Central memory CD4-positive, alpha-beta T cell (primary cell): ENCODE measurements around the gene TGFA.

Source experiments
- DNase-seq: peaks from one replicate; pipeline ENCODE4 v3.0.0; 2022

The TGFA gene

DNA sequence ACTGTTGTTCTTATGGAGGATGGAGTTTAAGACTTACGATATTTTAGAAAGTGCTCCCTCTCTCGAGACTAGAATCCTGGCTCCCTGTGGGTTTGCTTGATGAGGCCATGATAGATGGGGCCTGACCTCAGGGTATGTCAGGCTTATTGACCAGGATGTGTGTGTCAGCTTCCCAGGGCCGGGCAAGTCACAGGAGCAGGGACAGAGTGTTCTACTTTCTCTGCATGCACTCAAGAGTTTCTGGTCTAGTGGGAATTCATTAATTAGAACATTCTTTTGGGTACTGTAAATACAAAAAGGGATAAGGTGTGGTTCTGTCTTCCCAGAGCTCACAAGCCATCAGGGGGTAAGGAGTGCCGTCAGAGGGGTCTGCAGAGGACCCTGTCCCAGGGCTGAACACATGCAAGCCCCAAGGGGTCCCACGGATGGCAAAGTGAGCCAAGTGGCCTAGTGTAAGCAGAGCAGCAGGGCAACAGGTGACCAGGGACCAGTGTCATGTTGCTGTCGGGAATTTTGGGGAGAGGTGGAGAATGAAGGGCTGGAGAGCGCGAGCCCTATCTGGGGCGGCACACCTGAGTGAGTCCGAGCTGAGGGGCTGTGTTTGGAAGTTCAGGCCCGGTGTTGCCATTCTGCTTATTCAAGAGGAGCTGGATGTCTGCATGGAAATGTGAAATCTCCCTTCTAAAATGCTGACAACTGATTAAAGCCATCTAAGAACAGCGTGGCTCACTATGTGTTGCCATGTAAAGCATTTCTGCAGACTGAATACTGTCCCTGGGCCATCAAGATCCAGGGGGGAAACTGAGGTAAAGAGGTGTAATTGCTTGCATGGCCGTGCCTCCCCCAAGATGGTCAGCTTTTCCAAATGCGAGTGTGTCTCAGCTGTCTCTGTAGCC is 91.4 kb downstream of the TGFA start:
- DNase-seq = no peak

DNA sequence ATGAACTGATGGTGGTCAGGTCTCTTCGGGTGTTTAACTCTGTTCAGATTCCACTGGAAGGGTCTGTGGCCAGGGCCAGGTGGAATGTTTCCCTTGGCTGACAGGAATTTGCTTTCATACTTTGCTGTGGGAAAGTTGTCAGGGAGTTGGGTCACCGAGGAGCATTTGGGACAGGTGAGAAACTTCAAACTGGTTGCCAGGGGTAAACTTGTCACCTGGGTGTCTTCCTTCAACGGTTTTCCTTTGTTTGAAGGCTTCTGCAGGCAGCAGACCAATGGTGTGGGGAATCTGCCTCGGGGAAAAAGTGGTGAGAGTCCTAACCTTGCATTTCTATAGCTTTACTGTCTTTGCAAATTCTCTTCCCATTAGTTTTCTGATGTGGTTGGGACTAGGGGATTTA is 92.2 kb downstream of the TGFA start:
- no peak for DNase-seq

DNA sequence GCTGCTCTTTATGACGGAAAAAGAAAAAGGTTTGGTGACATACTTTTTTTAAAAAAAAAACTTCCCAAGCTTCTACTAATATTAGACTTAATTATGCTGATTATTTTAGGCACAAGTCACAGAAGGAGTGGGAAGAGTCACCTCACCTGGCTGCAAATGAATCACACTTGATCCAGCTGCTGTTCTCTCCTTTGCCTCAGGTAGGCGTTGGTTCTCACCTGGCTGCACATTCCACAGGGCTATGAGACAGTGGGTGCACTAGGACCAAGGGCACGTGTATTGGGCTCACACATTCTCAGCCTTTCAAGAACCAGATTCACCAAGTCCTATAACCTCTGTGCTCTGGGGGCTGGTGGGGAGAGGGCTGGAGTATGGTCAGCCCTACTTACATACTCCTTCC is 93.3 kb downstream of the TGFA start:
- DNase-seq = no peak

DNA sequence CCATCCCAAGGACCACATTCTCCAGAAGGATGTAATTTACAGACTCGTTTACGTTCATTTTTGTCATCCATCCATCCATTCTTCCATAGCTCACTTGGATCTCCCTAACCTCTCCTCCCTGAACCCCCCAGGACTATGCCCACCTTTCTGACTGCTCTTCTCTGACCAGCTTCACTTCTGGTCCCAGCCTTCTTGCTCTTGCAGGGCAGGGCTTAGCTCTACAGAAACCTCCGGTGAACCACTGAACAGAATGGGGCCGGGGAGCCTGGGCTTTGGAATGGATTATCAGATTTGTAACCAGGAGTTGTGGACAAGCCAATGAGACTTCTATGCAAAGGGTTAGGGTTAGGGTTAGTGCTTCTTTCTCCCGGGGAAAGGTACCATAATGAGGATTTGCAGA is 95.0 kb downstream of the TGFA start:
- DNase-seq = no peak

DNA sequence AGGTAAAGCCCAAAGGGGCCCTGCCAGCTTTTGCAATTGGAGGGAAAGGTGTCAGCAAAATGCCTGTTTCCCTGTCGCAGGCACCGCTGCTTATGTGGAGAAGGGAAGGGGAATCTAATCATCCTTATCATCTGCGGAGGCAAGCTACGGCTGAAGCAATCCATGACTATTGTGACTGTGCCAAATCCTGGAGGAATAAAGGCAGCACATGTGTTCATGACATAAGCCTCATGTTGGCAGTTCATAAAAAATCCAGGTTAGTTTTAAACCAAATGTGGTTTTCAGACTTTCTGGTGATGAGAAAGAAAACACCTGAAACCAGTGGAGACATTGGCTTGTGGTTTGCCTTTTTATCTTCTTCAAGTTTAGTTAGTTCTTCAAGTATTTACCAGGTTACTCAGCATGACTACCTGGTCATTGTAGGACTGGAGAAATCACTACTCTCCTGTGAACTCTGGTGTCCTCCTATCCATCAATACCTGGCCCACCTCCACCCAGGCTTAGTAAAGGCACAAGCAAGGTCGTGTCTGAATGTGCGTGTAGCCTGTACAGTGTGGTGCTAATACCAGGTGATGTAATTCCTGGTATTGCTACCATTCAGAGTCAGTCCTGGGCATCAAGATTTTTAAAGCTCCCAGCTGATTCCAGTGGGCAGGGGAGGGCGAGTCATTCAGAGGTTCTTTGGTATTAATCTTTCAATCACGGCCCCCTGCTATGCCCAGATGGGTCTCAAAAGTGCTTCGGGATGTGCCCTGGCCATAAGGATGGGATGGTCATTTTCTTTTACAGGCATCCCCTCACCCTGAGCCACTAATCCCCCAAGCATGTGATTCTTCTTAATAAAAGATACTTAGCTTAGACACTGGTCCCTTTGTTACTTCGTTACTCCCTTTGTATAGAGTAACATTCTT is 96.8 kb downstream of the TGFA start:
- DNase-seq = no peak

DNA sequence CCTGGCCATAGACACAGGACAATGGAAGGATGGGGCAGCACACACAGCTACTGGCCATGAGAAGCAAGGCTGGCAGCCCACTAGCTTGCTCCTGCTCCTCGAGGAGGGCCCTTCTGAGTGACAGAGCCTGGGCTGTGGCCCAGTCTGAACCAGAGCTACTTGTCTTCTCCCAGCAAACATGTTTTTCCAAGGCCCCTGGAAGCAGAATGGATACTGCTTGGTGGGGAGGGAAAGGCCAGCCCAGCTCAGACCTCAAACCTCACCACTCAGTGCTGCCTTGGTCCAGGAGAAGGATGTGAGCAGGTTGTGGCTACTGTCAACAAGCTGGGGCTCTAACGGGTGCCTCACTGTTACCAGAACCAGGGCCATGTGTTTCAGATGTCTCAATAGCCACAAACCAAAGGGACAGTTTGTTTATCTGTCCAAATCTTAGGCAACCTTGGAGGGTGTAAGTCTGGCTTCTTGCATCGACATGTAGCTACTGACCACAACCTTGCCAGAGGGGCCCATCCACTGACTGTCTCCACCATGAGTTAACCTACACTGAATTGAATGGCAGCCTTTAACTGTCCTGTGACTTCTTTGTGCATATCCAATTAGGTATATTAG is 98.6 kb downstream of the TGFA start:
- DNase-seq = no peak

DNA sequence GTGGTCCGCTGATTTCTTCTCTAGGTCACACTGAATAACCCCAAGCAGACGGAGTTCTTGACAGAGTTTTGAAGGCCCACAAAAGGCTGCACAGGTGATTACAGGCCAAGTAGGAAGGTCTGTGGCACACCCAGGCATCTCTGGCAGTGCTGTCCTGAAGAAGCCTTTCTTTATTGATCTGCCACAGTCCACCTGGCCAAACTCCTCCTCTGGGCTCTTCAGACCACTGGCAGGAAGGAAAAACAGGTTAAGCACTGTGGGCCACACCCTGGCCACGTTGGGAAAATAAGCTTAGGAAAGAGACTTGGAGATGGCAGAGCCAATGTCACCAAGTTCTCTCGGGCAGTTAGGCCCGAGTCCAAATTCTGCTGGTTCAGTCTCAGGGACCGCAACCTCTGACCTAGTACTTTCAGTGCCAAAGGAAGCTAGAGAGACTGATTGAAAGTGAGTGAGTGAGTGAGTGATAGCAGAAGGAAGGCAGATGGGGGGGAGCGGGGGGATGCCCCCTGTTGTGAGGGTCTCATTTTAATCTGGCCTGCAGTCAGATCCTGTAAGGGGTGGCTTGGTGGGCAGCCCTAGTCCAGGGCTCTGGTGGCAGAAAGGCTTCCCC is 102.9 kb downstream of the TGFA start:
- no peak for DNase-seq

DNA sequence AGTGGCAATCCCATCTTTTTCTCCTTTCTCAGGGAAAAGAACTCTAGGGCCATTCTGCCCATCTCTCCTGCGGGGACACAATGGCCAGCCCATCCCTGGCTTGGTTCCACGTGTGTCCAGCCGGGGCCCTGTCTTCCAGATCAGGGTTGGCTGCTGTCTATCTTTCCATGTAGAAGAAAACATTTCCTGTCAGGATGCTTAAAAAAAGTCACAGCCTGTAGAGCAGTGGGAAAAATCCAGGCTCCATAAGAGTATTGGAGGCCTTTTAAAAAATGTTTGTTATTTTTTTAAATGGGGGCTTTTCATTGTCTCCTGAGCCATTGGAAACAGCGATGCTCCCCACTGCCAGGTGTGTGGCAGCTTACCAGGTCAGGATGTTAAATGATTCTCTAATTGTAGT is 105.6 kb downstream of the TGFA start:
- no peak for DNase-seq

DNA sequence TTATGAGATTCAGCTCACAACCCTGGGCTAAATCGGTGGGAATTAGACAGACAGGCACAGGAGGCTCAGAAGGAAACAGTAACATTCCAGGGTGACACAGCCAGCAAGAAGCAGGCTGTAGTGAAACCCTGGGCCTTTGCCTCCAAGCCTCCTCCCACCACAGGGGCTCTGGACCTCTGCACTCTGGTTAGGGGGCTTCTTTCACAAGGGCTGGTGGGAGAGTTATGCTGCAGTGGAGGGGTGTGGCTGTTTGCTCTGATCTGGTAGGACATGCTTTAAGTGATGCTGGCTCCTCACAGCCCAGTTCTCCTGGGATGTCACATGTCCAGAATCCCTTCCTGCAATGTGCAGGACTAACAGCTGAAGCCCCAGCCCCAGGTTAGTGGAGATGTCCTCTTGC is 109.9 kb downstream of the TGFA start:
- no peak for DNase-seq

DNA sequence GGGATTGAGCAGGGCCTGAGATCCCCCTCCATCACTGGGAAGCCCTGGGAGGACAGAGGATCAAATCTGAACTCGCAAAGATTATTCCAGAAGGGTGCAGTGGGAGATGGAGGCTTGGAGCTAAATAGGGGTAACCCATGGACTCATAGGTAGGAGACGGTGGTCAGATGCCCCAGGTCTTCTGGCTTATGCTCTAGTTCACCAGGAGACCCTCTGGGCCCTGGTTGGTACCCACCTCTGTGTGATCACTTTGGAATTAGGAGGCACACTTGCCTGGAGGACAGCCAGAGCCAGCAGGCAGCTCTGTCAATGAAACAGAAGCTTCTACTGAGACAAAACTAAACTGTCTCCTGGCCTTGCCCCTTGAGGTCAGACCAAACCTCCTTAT is 110.6 kb downstream of the TGFA start:
- no peak for DNase-seq

DNA sequence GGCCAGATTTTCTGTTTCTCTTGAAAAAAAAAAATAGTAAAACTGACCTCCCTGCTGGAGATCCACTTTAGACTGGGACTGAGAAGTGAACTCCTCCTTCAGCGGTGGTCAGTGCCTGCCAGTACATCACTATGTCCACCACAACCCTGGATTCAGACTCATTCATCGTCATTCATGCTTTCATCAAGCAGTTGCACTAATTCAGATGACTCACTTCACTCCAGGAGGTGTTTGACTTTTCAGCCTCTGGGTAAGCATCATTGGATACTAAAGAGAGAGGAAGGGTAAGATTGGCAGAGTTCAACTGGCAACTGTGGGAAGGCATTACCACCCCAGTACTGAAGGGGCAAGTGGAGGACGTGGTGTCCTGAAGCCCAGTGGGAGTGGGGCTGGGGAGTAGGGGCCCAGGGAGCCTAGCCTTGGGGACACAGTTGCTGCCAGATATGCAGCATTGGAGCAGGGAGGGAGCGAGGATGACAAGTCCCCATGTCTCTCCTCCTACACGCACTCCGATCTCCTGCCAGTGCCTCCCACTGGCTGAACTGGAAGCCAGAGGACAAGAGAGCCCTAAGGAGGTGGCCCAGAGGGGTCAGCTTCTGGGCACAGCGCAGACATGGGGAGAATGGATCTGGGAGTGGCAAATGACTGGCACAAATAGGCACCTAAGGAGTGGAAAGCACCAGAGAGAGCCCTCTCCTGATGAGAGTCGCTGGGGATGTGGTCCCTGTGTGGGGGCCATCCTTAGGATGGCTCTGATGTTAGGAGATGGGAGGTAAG is 111.1 kb downstream of the TGFA start:
- no peak for DNase-seq

DNA sequence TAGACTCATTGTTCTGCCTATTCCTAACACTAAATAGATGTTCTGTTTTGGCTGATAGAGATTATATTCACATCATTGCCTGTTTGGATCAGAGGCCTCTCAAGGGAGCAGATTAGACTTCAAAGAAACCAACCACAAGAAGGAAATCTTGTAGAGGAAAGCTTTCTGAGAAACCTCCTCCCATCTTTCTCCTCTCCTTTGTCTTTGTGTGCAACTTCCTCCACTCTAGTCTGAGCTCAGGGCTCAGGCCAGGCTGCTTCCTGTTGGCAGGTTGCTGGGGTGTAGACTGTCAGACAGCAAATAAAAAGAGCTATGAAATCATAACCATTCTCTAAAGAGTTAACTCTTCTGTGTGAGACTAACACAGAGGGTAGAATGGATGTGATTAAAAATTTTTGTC is 113.0 kb downstream of the TGFA start:
- DNase-seq = peak; percentile 53

DNA sequence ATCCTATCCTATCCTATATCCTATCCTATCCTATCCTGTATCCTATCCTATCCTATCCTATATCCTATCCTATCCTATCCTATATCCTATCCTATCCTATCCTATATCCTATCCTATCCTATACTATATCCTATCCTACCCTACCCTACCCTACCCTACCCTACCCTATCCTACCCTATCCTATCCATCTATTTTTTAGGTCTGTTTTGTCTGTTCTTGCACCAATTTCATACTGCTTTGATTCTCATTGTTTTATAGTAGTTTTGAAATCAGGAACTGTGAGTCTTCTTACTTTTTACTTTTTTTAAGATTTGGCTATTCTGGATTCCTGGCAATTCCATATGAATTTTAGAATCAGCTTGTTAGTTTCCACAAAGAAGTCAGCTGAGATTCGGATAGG is 118.5 kb downstream of the TGFA start:
- no peak for DNase-seq

DNA sequence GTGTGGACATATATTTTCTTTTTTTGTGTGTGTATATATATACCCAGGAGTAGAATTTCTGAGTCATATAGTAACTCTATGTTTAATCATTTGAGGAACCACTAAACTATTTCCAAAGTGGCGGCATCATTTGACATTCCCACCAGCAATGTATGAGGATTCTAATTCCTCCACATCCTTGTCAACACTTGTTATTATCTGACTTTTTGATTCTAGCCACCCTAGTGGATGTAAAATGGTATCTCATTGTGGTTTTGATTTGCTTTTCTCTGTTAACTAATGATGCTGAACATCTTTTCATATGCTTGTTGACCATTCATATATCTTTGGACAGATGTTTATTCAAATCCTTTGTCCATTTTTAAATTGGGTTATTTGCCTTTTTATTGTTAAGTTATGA is 120.3 kb downstream of the TGFA start:
- no peak for DNase-seq

DNA sequence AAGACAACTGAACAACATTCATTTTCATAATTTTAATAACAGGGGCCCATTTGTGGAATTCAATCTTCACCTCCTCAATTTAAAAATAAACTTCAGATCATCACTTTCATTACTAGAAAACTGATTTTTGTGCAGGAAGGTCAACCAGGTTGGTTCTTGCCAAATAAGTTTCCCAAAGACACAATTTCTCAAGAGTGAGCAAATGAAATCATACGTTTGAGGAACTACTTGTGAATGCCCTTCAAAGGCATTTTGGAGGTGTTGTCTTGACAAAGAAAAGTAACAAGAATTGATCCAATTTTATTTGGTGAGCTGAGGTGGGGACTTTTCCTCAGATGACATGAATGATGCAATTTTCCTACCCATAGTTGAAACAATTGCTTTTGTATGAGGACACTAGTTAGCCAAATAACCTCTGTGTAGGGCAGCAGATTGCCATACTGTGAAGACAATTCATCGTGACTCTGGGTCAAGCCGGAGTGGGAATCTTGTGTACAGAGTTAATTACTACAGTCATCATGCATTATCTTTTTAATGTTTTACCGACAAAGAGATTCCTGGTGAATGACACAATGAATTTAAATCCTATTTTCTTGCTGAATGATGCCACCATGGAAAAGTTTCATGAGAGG is 121.8 kb downstream of the TGFA start:
- no peak for DNase-seq

DNA sequence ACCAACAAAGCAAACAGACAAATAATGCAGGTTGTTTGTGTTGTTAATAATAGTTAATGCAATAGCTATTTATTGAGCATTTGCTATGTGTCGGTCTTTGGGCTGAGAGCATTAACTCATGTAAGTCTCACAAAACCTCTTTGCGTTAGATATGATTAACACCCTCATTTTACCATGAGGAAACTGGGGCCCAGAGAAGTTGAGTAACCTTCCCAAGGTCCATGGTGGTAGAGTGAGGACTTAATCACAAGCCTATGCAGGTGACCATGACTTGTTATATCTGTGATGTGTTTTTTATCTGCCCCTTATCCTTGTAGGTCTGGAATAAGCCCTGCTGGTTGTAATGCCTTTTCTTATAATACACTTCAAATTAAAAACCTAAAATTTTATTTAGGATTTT is 127.3 kb downstream of the TGFA start:
- no peak for DNase-seq

DNA sequence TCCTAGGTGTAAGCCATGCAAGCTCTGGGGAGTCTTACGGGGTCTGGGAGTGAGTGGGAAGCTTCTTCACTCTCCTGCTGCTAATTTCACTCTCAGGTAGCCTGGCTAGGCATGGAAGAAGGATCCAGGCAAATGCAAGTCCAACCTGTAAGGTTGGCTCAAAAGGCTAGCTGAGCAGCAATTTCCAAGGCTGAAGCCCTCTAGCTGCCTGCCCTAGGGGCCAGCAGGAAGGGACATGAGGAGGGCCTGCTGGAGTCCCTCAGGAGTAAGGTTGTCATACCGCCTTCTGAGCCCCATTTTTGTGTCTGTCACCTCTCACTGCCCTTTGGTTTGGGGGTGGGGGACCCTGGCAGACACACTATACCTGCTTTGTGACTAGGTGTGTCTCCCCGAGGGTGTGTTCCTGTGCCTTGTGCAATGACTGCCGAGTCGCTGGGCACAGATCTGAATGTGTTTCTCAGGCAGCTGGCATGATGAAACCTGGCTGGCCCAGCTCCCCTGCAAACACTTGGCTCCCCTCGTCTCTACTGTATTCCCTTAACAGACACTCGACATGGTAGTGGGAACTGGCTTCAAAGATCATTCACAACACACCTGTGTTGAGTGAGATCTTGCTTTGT is 127.8 kb downstream of the TGFA start:
- DNase-seq = no peak

DNA sequence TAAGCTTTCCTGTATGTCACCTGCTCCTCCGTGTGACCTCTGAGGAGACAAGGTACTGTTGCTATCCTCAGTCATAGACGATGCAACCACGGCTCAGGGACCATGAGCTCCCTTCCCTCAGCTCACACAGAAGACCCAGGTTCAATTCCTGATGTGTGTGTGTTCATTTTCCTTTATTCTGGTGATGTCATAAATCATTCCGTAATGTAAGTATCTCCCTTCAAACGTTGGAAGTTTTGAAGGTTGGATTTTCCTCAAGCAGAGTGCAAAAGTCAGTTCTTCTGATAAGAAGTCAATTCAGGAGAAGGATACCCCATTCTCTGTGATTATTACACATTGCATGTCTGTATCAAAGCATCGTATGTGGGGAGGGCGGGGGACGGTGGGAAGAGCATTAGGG is 132.9 kb downstream of the TGFA start:
- DNase-seq = no peak

DNA sequence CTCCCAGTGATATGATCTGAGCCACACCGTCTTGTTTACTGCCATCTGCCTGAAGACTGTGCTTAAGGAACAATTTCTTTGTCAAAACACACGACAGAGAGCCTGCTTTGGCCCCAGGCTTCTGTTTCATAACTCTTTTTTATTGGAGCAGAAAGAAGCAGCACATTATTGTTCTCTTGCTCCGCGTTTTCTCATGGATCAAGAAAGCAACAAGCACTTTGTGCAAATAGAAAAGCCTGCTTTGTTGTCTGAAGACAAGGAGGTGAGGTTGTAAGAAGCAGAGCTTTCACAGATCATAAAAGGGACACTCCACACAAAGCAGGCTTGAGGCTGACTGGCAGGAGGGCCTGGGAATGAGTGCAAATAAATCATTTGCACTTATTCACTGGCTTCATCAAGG is 133.5 kb downstream of the TGFA start:
- DNase-seq = no peak

DNA sequence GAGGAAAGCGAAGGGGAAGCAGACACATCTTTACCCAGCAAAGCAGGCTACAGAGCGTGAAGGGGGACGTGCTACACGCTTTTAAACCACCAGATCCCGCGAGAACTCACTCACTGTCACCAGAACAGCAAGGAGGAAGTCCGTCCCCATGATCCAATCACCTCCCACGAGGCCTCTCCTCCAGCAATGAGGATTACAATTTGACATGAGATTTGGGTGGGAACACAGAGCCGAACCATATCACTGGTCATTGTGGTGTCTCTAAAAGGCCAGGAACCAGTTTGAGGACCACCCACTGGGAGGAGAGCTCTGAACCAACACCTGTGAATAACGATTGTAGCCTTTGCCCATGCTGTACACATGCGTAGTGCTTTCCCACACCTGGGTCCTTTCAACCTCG is 135.1 kb downstream of the TGFA start:
- DNase-seq = no peak

DNA sequence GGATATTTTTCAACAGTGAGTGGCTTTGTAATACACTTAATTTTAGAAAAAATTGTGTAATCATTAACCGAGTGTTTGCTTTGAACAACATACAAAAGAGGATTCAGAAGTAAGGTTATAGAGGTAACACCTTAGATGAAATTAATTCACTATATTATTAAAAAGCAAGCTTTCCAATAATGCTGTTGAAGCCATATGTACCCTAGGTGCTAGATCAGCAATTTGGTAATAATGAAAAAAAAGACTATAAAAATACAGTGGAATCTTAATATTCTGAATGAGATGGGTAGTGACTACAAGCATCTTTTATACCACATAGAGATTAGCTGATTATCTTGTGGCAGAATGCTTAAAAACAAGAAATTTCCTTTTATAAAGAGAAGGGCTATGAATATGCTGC is 136.6 kb downstream of the TGFA start:
- no peak for DNase-seq
